Psoas muscle (tissue), 8 donors: ENCODE measurements around the gene B3GNT3. TPM values are rescaled to one million over a fixed set of nuclear protein-coding genes. Genes with fewer than 3 reads are reported as not detected.
A peak's percentile ranks its signal among the peaks of the same experiment; 100 is the strongest.

Source experiments
- ATAC-seq, 4 donors: fragments of 200-7000 bp; cut with Tn5 transposase; one replicate each; pipeline ENCODE4 v1.9.1; 2020; ENCODE audit warnings: moderate library complexity in 3 of 4, mild to moderate bottlenecking in 2 of 4
- DNase-seq, 2 donors: peaks; one replicate each; pipeline ENCODE4 v3.0.0-alpha.2; 2020
- H3K27ac ChIP-seq: fragments of 200-600 bp; one replicate; pipeline ENCODE4 v1.8.0; 2022
- H3K27me3 ChIP-seq, 3 donors: fragments of 200-600 bp in 1 of 3; one replicate each; pipeline versions ENCODE4 v1.6.1 to v1.8.0; 2013 to 2022; ENCODE audit warnings: low read length in 2 of 3, mild to moderate bottlenecking in 2 of 3, moderate library complexity in 1 of 3; ENCODE audit not compliant: insufficient read depth in 3 of 3
- H3K36me3 ChIP-seq, 2 donors: fragments of 200-600 bp in 1 of 2; one replicate each; pipeline versions ENCODE4 v1.6.1 to v1.8.0; 2013 to 2022; ENCODE audit warnings: low read depth in 1 of 2, mild to moderate bottlenecking in 1 of 2, moderate library complexity in 1 of 2; ENCODE audit not compliant: insufficient read depth in 1 of 2
- H3K4me1 ChIP-seq: fragments of 200-600 bp; one replicate; pipeline ENCODE4 v1.8.0; 2022
- H3K4me3 ChIP-seq: fragments of 200-600 bp; one replicate; pipeline ENCODE4 v1.8.0; 2022; ENCODE audit warnings: mild to moderate bottlenecking
- H3K9me3 ChIP-seq: fragments of 200-600 bp; one replicate; pipeline ENCODE4 v1.8.0; 2022
- CTCF ChIP-seq: fragments of 200-600 bp; IDR thresholded peaks from one replicate; pipeline ENCODE4 v1.8.0; 2022; ENCODE audit warnings: antibody characterized with exemption
- WGBS, 3 donors: extraction: QIAGEN DNeasy Blood & Tissue Kit; methylation state at CpG; one replicate each; pipeline versions ENCODE4 v1.1.6 to v1.1.7; 2013; 5-methylcytosine and 5-hydroxymethylcytosine counted together
- intact Hi-C, 2 donors: fragments of 100-400 bp; cut with DNase I; formaldehyde crosslinking; loops; one replicate each; pipeline versions ENCODE4 v1.11.0 to v1.14.2; 2022
- polyA plus RNA-seq, 3 donors: library from polyadenylated mRNA; stranded (reverse); fragments of 200-250 nt; gene quantifications; one replicate each; pipeline ENCODE4 v1.2.3, GENCODE V29; 2013
- total RNA-seq, 4 donors: library from RNA; stranded (reverse); fragmentation: NEBNext Ultra II Directional in 2 of 4; extraction: Animal tissue kit (Norgen Biotek cat#: 25700) in 2 of 4; gene quantifications; one replicate each; pipeline versions ENCODE4 v1.2.1 to v1.2.4, GENCODE V29; 2021 to 2023
- donor health status: healthy with polysubstance abuse.
- donor health status: DM: no; HTN: no; CAD: no; lungs with moderate emphysema.
- donor health status: Bipolar disorder and iron deficiency.
- donor health status: healthy.
- donor health status: DM: yes; HTN: yes; CAD: no.
- donor health status: DM: no; HTN: no; CAD: no.
- donor health status: DM: no; HTN: no; CAD: no.
- donor health status: DM: yes; HTN: yes; CAD: no.

Gene B3GNT3
- total and polyA plus RNA-seq, 7 donors = 0.03 to 0.38 (median 0.08) TPM; not detected in 4

GRCh38 chr19:17840019-17840418 lies 45.1 kb downstream of the B3GNT3 start:
- Histone ChIP-seq H3K4me1 (no peaks in the 10 kb centered on the region), H3K9me3 (no peaks in the 10 kb centered on the region), H3K27me3 (peaks cover 0 to 65% (median 14%) of the 10 kb centered on the region in 3 donors), H3K27ac (no peak overlapping the region), H3K36me3 (no peaks in the 10 kb centered on the region), H3K4me3 (no peak overlapping the region)
- intact Hi-C loops = no loop called here
- TF ChIP-seq CTCF = no peak
- no peak for ATAC-seq
- DNase-seq = no peak
- WGBS, 3 donors = 79 to 83% (median 82%) methylated on average over 6 of the region's 6 CpGs

GRCh38 chr19:17841371-17841809 lies 46.5 kb downstream of the B3GNT3 start:
- no peaks in the 10 kb centered on the region for H3K36me3 ChIP-seq
- H3K27ac ChIP-seq = no peak overlapping the region
- WGBS, 3 donors = 16 to 20% (median 17%) methylated on average over 26 to 30 of the region's 30 CpGs
- peaks cover 0 to 71% (median 17%) of the 10 kb centered on the region in 3 donors for H3K27me3 ChIP-seq
- no peaks in the 10 kb centered on the region for H3K9me3 ChIP-seq
- no peaks in the 10 kb centered on the region for H3K4me1 ChIP-seq
- intact Hi-C loops = no loop called here
- ATAC-seq (no peak), DNase-seq (no peak)
- no peak for TF ChIP-seq CTCF
- H3K4me3 ChIP-seq = no peak overlapping the region

GRCh38 chr19:17841810-17842662 lies 47.1 kb downstream of the B3GNT3 start:
- Histone ChIP-seq H3K27ac (no peak overlapping the region), H3K4me3 (peak overlapping the region; percentile 28), H3K9me3 (no peaks in the 10 kb centered on the region), H3K36me3 (no peaks in the 10 kb centered on the region), H3K4me1 (no peaks in the 10 kb centered on the region), H3K27me3 (peaks cover 0 to 77% (median 17%) of the 10 kb centered on the region in 3 donors)
- intact Hi-C loops = no loop called here
- TF ChIP-seq CTCF = no peak
- WGBS, 3 donors = 7 to 13% (median 12%) methylated on average over 53 to 56 of the region's 56 CpGs
- ATAC-seq = peak; percentile 51 to 86 (median 76)
- peak; percentile 74 to 76 for DNase-seq

GRCh38 chr19:17842663-17843291 lies 47.8 kb downstream of the B3GNT3 start:
- H3K27me3 ChIP-seq = peaks cover 0 to 82% (median 17%) of the 10 kb centered on the region in 3 donors
- H3K4me1 ChIP-seq = no peaks in the 10 kb centered on the region
- no peak for DNase-seq
- 57 to 67% (median 62%) methylated on average over 19 to 20 of the region's 20 CpGs for WGBS, 3 donors
- TF ChIP-seq CTCF = no peak
- ATAC-seq = no peak
- H3K9me3 ChIP-seq = no peaks in the 10 kb centered on the region
- H3K36me3 ChIP-seq = no peaks in the 10 kb centered on the region
- intact Hi-C loops = no loop called here
- H3K4me3 ChIP-seq = peak overlapping the region; percentile 28
- no peak overlapping the region for H3K27ac ChIP-seq
